Measurements from ENCODE around the gene EIF3I. TPM values are rescaled to one million over a fixed set of nuclear protein-coding genes. Genes with fewer than 3 reads are reported as not detected.

EIF3I gene
- total RNA-seq, 1 experiment from 2014 or later = 294 TPM

DNA sequence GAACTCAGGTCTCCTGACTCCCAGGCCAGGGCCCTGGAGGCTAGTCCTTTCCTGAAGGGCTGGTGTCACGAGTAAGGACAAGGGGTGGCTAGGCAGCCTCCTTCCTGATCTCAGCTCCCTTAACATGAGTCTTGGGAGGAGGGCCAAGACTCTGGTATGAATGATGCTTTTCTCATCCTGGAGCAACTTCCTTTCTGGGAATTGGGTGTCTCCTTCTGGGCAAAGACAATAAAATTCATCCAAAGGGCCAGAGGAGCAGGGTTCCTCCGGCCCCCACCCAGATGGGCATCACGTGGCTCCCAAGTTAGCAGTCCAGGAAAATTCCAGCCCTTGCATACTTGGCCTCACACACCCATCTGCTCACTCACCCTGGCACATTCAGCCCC, 24.7 kb downstream of the EIF3I start, which contains the start of gene FAM167B:
Gene FAM167B (plus strand): TSS at position 335 of the 386 bp plus-strand sequence. CDS start 200 bp downstream, outside the sequence.
- CTCF ChIA-PET = interaction anchor here (0.6 kb wide), 3 partner anchors 13 to 43 kb away, joined by 5 to 21 read pairs (median 6); no protein-coding TSS in a partner anchor

DNA sequence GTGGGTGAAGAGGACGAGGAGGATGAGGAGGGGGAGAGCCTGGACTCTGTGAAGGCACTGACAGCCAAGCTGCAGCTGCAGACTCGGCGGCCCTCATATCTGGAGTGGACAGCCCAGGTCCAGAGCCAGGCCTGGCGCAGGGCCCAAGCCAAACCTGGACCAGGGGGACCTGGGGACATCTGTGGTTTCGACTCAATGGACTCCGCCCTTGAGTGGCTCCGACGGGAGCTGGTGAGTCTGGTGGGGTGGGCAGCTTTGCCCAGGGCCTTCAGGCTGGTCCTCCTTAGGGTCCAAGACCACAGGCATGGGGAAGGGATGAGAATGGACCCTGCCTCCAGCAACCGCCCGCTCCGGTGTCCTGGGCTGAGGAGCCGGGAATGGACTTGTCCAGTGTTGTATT, 25.2 kb downstream of the EIF3I start:
- DNase-seq (ENCODE audit: low read depth, low spot score) (no peak), ATAC-seq (no peak)
- no TSS peak for BruUV-seq (replicated peaks)
- TF ChIP-seq, protein P1, sequence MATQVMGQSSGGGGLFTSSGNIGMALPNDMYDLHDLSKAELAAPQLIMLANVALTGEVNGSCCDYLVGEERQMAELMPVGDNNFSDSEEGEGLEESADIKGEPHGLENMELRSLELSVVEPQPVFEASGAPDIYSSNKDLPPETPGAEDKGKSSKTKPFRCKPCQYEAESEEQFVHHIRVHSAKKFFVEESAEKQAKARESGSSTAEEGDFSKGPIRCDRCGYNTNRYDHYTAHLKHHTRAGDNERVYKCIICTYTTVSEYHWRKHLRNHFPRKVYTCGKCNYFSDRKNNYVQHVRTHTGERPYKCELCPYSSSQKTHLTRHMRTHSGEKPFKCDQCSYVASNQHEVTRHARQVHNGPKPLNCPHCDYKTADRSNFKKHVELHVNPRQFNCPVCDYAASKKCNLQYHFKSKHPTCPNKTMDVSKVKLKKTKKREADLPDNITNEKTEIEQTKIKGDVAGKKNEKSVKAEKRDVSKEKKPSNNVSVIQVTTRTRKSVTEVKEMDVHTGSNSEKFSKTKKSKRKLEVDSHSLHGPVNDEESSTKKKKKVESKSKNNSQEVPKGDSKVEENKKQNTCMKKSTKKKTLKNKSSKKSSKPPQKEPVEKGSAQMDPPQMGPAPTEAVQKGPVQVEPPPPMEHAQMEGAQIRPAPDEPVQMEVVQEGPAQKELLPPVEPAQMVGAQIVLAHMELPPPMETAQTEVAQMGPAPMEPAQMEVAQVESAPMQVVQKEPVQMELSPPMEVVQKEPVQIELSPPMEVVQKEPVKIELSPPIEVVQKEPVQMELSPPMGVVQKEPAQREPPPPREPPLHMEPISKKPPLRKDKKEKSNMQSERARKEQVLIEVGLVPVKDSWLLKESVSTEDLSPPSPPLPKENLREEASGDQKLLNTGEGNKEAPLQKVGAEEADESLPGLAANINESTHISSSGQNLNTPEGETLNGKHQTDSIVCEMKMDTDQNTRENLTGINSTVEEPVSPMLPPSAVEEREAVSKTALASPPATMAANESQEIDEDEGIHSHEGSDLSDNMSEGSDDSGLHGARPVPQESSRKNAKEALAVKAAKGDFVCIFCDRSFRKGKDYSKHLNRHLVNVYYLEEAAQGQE (IDR thresholded peaks at IDR 0.05; ENCODE audit: insufficient read depth in 1 of 2, low read depth in 2 of 2, low read length in 1 of 2) = no peak
- TF ChIP-seq, protein P2, sequence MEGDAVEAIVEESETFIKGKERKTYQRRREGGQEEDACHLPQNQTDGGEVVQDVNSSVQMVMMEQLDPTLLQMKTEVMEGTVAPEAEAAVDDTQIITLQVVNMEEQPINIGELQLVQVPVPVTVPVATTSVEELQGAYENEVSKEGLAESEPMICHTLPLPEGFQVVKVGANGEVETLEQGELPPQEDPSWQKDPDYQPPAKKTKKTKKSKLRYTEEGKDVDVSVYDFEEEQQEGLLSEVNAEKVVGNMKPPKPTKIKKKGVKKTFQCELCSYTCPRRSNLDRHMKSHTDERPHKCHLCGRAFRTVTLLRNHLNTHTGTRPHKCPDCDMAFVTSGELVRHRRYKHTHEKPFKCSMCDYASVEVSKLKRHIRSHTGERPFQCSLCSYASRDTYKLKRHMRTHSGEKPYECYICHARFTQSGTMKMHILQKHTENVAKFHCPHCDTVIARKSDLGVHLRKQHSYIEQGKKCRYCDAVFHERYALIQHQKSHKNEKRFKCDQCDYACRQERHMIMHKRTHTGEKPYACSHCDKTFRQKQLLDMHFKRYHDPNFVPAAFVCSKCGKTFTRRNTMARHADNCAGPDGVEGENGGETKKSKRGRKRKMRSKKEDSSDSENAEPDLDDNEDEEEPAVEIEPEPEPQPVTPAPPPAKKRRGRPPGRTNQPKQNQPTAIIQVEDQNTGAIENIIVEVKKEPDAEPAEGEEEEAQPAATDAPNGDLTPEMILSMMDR (IDR thresholded peaks at IDR 0.05) = no peak
- no peak for TF ChIP-seq TCF7L2 (IDR thresholded peaks at IDR 0.05; ENCODE audit: low read depth, low read length)
- TF ChIP-seq SIN3A (IDR thresholded peaks at IDR 0.05; ENCODE audit: borderline replicate concordance, insufficient read depth, low read depth, low read length) = no peak
- TF ChIP-seq POLR2AphosphoS5 (IDR thresholded peaks at IDR 0.05; ENCODE audit: low read depth, low read length) = no peak
- no peaks in the 10 kb centered on the region for H3K9me3 ChIP-seq (ENCODE audit: control insufficient read depth, insufficient read depth, low read depth, low read length)
- intact Hi-C loops (cut with micrococcal nuclease; ENCODE audit: unreplicated experiment) (no loop called here), in situ Hi-C loops (cut with HindIII; ENCODE audit: low pct_unique_long_range_greater_than_20kb, low sequenced_read_pairs) (no loop called here)
- no peaks in the 10 kb centered on the region for H3K36me3 ChIP-seq (ENCODE audit: control insufficient read depth, insufficient read depth, low read length)
- no peaks in the 10 kb centered on the region for H3K27me3 ChIP-seq (ENCODE audit: control insufficient read depth, insufficient read depth, low read length)
- no peak overlapping the region for H3K4me3 ChIP-seq (ENCODE audit: low read depth in 2 of 2, low read length in 2 of 2)
- peaks cover 10% of the 10 kb centered on the region for H3K4me1 ChIP-seq (ENCODE audit: control insufficient read depth, insufficient read depth, low read length)
- H3K27ac ChIP-seq (ENCODE audit: low read length) = no peak overlapping the region
- ChIA-PET POLR2A (interaction anchor here (0.5 kb wide), 1 partner anchor 24 kb away, joined by 7 read pairs; no protein-coding TSS in a partner anchor), CTCF (interaction anchor here (0.5 to 1.0 kb wide), 4 partner anchors 36 to 58 kb away, joined by 4 to 21 read pairs (median 8); no protein-coding TSS in a partner anchor)

More for the DNA sequence above, 24.7 kb downstream of the EIF3I start, which contains the start of gene FAM167B:
- Histone ChIP-seq H3K27ac (ENCODE audit: low read length) (no peak within 1 kb of the TSS), H3K9me3 (ENCODE audit: control insufficient read depth, insufficient read depth, low read depth, low read length) (no peaks in the 10 kb centered on the region), H3K27me3 (ENCODE audit: control insufficient read depth, insufficient read depth, low read length) (no peaks in the 10 kb centered on the region), H3K4me1 (ENCODE audit: control insufficient read depth, insufficient read depth, low read length) (peaks cover 12% of the 10 kb centered on the region), H3K4me3 (ENCODE audit: low read depth in 2 of 2, low read length in 2 of 2) (no peak within 1 kb of the TSS), H3K36me3 (ENCODE audit: control insufficient read depth, insufficient read depth, low read length) (no peaks in the 10 kb centered on the region)
- TF ChIP-seq SIN3A (IDR thresholded peaks at IDR 0.05; ENCODE audit: borderline replicate concordance, insufficient read depth, low read depth, low read length) (no peak), TCF7L2 (IDR thresholded peaks at IDR 0.05; ENCODE audit: low read depth, low read length) (no peak), POLR2AphosphoS5 (IDR thresholded peaks at IDR 0.05; ENCODE audit: low read depth, low read length) (no peak)
- TF ChIP-seq, protein P1 (IDR thresholded peaks at IDR 0.05; ENCODE audit: insufficient read depth in 1 of 2, low read depth in 2 of 2, low read length in 1 of 2) = no peak
- TF ChIP-seq, protein P2 (IDR thresholded peaks at IDR 0.05) = no peak
- no peak for ATAC-seq
- intact Hi-C loops (cut with micrococcal nuclease; ENCODE audit: unreplicated experiment) = no loop called here
- POLR2A ChIA-PET = interaction anchor here (0.6 to 0.7 kb wide), 2 partner anchors 22 to 24 kb away, joined by 3 to 4 read pairs; no protein-coding TSS in a partner anchor
- BruUV-seq (replicated peaks) = no TSS peak
- no peak for DNase-seq (ENCODE audit: low read depth, low spot score)
- in situ Hi-C loops (cut with HindIII; ENCODE audit: low pct_unique_long_range_greater_than_20kb, low sequenced_read_pairs) = no loop called here
